Stimulated activated CD8-positive, alpha-beta memory T cell treated with anti-CD3 and anti-CD28 coated beads, Interleukin-2, amount 100 ng/mL, for 1 hour (primary cell): ENCODE results near the gene SF3A2.
"Not testable (repeated sequence)": the region's sequence is repeated elsewhere in the genome, so short reads cannot be mapped to it uniquely, and the experiment has no call there.

Source experiments
- DNase-seq, 2 donors: peaks; one replicate each; pipeline ENCODE4 v3.0.0-alpha.2; 2020; ENCODE audit warnings: low read depth in 2 of 2

Gene SF3A2

GRCh38 chr19:2236314-2237050 is at the start of gene SF3A2, which contains the start of gene PLEKHJ1:
SF3A2 (plus strand) TSS chr19:2236824; CDS start chr19:2243419, 6,595 bp downstream.
PLEKHJ1 (minus strand) TSS chr19:2236329; CDS start chr19:2236248, 81 bp downstream.
- peak; percentile 96 to 97 for DNase-seq

GRCh38 chr19:2187159-2187558 is 49.5 kb upstream of the SF3A2 start:
- DNase-seq: no peak

- DNase-seq: no peak
Measured at GRCh38 chr19:2188708-2189385, 47.8 kb upstream of the SF3A2 start.

- no peak for DNase-seq
Measured at GRCh38 chr19:2189880-2190279, 46.7 kb upstream of the SF3A2 start.

GRCh38 chr19:2190848-2191455 is 45.7 kb upstream of the SF3A2 start:
- no peak for DNase-seq

- DNase-seq: no peak
Measured at GRCh38 chr19:2191456-2192310, 44.9 kb upstream of the SF3A2 start.

GRCh38 chr19:2192862-2193261 is 43.8 kb upstream of the SF3A2 start:
- DNase-seq: no peak

- DNase-seq: no peak
Measured at GRCh38 chr19:2193807-2194206, 42.8 kb upstream of the SF3A2 start.

DNA sequence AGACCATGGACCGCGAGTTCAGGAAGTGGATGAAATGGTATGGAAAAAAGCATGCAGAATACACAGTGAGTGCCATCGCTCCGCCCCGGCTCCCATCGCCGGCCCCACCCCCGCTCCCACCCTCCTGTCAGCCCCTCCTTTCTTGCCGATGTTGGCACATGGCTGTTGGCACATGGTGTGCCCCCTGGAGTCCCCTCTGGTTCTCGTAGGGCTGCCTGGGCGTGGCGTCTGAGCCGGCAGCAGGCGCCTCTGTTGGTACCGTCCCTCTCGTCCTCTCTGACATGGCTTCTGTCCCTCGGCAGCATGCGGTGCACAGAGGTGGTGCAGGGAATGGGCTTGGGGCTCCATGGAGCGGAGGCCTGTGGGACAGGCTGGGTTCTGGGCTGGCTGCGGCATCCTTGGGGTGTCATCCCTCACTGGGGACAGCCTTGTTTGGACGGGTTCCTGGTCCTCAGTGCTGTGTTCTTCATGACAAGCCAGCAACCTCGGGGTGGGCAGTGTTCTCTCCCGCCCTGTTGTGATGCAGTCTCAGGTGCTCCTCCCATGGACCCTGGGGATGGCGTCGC is 42.0 kb upstream of the SF3A2 start:
- no peak for DNase-seq

- DNase-seq: no peak
Measured at GRCh38 chr19:2195361-2195760, 41.3 kb upstream of the SF3A2 start.

GRCh38 chr19:2195914-2196313 is 40.7 kb upstream of the SF3A2 start:
- no peak for DNase-seq

GRCh38 chr19:2197270-2197669 is 39.4 kb upstream of the SF3A2 start:
- DNase-seq: no peak

- DNase-seq: no peak
Measured at GRCh38 chr19:2198317-2198716, 38.3 kb upstream of the SF3A2 start.

DNA sequence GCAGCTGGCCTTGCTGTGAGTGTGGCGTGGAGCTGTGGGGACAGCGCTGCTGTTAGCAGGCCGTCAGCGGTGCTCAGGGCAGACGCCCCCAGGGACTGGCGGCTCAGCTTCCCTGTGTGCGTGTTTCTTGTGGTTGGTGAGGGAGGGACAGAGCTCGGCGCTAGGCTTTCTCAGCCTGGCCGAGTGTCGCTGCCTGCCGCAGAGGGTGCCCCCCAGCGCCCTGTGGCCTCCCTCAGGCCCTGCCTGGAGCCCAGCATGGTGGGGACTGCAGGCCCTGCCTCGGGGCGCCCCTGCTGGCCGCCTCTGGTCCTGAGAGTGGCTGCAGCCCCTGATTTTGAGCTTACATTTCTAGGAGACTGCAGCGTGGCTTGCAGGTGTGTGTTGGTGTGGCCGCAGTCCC is 37.4 kb upstream of the SF3A2 start:
- no peak for DNase-seq

DNA sequence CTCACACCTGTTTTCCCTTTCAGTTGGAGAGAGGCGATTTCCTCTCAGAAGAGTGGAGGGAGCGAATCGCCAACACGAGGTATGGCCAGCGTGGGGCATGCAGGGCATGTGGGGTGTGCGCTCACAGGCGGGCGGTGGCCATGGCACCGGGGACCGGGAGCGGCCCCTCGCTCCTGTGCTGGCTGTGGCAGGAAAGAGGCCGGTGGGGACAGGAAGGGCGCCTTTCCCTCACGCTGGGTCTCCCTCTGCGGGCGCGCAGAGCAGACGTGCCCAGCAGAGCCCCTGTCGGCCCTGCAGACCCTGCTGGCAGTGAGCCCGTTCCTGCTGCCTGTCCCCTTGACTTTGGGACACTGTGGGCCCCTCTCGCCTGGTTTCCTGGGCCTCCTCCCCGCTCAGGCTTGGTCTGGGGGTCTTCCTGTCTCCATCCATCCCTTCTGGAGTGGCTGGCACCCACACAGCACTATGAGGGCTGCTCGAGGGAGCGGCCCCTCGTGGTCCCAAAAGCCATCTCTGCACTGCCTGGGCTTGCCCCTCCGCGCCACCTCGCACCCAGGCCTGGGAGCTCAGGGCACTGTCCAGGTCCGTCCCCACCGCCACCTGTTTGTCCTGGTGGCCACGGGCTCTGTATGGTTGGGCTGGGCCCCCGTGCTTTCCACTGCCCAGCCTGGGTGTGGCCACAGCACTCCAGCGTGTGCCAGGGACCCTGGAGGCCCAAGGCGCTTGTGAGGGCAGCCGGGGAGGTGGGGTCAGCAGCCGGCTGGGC is 36.6 kb upstream of the SF3A2 start:
- DNase-seq: no peak

GRCh38 chr19:2200624-2201294 is 35.9 kb upstream of the SF3A2 start:
- not testable (repeated sequence) for DNase-seq

DNA sequence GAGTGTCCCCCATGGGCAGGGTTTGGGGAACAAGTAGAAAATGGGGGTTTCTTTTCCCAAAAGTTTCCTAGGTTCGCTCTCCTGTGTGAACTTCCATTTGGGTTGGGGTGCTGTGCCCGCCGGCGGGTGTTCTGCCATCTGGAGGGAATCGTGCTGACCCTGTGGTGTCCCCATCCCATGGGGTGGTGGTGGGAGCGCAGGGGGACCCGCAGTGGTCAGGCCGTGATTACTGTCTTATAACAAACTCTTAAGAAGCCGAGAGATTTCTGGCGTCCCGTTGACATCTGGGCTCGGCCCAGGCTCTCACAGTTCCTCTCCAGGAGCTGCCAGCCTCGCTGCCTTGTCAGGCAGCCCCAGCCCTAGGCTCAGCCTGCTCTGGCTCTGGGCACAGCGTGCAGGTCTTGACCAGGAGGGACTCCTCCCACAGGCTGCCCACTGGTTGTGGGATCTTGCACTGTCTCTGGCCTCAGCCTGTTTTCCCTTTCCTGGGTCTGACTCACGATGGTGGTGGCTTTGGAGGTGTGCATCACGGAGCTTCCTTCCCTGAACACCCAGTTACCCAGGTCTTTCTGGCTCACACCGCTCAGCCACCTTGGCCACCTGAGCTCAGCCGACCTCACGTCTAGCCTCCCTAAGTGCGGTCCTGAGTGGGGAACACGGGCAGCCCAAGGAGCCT is 35.0 kb upstream of the SF3A2 start:
- no peak for DNase-seq

- no peak for DNase-seq
Measured at GRCh38 chr19:2202366-2202765, 34.3 kb upstream of the SF3A2 start.

GRCh38 chr19:2207008-2207407 is 29.6 kb upstream of the SF3A2 start:
- no peak for DNase-seq
